Cerebellar nuclear complex (tissue), 1 donor: ENCODE measurements around the gene TSR2.
A peak's percentile ranks its signal among the peaks of the same experiment; 100 is the strongest.

Experiments
- DNase-seq, 2 experiments: peaks; one replicate each; lab custom pipeline; 2025; lab: John Stamatoyannopoulos, UW

Gene TSR2

GRCh38 chrX:54439960-54440871 lies at the start of gene TSR2:
Gene TSR2, plus strand, starts transcription at chrX:54440404. Its CDS starts 18 bp downstream, at chrX:54440422.
- DNase-seq: peak; percentile 30 to 52

GRCh38 chrX:54397113-54397512 lies 43.1 kb upstream of the TSR2 start:
- DNase-seq: no peak

- DNase-seq: no peak
Measured at GRCh38 chrX:54407266-54407665, 32.9 kb upstream of the TSR2 start.

- DNase-seq: no peak
Measured at GRCh38 chrX:54411732-54412131, 28.5 kb upstream of the TSR2 start.

GRCh38 chrX:54413753-54414152 lies 26.5 kb upstream of the TSR2 start:
- no peak for DNase-seq

GRCh38 chrX:54415534-54416350 lies 24.5 kb upstream of the TSR2 start:
- DNase-seq: no peak

- no peak for DNase-seq
Measured at GRCh38 chrX:54416965-54417364, 23.2 kb upstream of the TSR2 start.

- DNase-seq: no peak
Measured at GRCh38 chrX:54419559-54420302, 20.5 kb upstream of the TSR2 start.

- DNase-seq: no peak
Measured at GRCh38 chrX:54422168-54422567, 18.0 kb upstream of the TSR2 start.

- DNase-seq: no peak
Measured at GRCh38 chrX:54423161-54423888, 16.9 kb upstream of the TSR2 start.

- no peak for DNase-seq
Measured at GRCh38 chrX:54427837-54428424, 12.3 kb upstream of the TSR2 start.

- DNase-seq: no peak
Measured at GRCh38 chrX:54430519-54430918, 9.7 kb upstream of the TSR2 start.

- no peak for DNase-seq
Measured at GRCh38 chrX:54435121-54435520, 5.1 kb upstream of the TSR2 start.

GRCh38 chrX:54442790-54443189 lies 2.6 kb downstream of the TSR2 start:
- DNase-seq: no peak

- DNase-seq: no peak
Measured at GRCh38 chrX:54444752-54445151, 4.5 kb downstream of the TSR2 start.

GRCh38 chrX:54446084-54446483 lies 5.9 kb downstream of the TSR2 start:
- no peak for DNase-seq

GRCh38 chrX:54447461-54447860 lies 7.3 kb downstream of the TSR2 start:
- DNase-seq: no peak

- DNase-seq: no peak
Measured at GRCh38 chrX:54449929-54450328, 9.7 kb downstream of the TSR2 start.

GRCh38 chrX:54452920-54453319 lies 12.7 kb downstream of the TSR2 start:
- no peak for DNase-seq

- DNase-seq: no peak
Measured at GRCh38 chrX:54470054-54470760, 30.0 kb downstream of the TSR2 start.
